Peyer's patch (tissue), 4 donors: ENCODE results near the gene AP2S1.

Experiments
- CTCF ChIP-seq, 6 experiments: fragments of 450-650 bp in 4 of 6; fragments of 200-600 bp in 2 of 6; sonication (generic) in 1 of 6; IDR thresholded peaks; one replicate each; pipeline ENCODE4 v1.5.1; 2017 to 2019; ENCODE audit warnings: antibody characterized with exemption in 6 of 6, mild to moderate bottlenecking in 3 of 6, moderate library complexity in 1 of 6
- POLR2A ChIP-seq, 2 donors: fragments of 450-650 bp; IDR thresholded peaks; one replicate each; pipeline ENCODE4 v1.5.1; 2017; ENCODE audit warnings: antibody characterized with exemption in 2 of 2, mild to moderate bottlenecking in 2 of 2, moderate library complexity in 2 of 2

GRCh38 chr19:46809534-46810272, 40.9 kb downstream of the AP2S1 start:
- no peak for TF ChIP-seq POLR2A (IDR thresholded peaks at IDR 0.05)
- TF ChIP-seq CTCF (IDR thresholded peaks at IDR 0.05), result no peak
